Smooth muscle cell of the brain vasculature (primary cell): ENCODE measurements around the gene ZNF432.
A peak's percentile ranks its signal among the peaks of the same experiment; 100 is the strongest.
"Not testable (repeated sequence)": the region's sequence is repeated elsewhere in the genome, so short reads cannot be mapped to it uniquely, and the experiment has no call there.

ENCODE experiments used
- DNase-seq: peaks from one replicate; pipeline ENCODE4 v3.0.0-alpha.2; 2012; ENCODE audit warnings: low read depth, low spot score

The ZNF432 gene

DNA sequence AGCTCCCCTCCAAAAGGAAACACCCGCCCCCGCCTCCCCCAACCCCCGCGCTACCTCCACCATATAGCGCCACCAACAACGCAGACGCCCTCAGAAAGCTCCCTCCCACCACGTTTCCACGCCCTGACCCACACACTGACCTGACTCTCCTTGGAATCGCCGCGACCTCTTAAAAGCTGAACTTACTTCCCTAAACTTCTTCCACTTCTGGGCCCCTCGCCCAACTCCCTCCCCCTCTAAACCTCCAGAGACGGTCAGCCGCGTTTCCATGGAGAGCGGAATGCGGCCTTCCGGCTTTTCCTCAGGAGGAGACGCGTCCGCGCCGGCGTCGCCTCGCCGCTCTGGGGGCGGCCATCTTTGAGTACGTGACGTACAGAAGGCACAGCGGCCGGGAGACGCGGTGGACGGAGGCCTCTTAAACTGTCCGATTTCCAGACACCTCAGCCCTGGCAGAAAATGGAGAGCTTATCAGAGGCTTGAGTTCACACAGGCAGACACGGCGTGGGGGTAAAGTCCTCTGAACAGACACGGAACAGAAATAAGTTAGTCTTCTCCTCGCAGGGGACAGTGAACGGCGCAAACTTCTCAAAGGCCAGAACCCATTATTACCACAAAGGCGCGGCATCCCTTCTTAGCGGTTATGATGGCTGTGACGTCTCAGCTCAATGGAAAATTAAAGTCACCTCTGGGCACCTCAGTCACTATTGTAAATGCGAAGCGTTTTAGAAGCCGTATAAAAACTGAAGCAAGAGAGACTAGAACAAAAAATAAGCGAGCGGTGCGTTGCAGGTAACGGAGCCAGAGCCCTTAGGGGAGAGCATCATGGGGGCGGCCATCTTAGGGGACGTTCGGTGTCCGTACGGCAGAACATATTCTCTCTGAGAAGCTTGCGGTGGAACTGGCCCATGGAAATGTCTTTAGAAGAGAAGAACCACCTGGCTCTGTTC is at the start of gene ZNF432:
Gene ZNF432 (minus strand): TSS at position 284 of the 947 bp plus-strand sequence. CDS start 1,970 bp downstream, outside the sequence.
- peak; percentile 92 for DNase-seq

DNA sequence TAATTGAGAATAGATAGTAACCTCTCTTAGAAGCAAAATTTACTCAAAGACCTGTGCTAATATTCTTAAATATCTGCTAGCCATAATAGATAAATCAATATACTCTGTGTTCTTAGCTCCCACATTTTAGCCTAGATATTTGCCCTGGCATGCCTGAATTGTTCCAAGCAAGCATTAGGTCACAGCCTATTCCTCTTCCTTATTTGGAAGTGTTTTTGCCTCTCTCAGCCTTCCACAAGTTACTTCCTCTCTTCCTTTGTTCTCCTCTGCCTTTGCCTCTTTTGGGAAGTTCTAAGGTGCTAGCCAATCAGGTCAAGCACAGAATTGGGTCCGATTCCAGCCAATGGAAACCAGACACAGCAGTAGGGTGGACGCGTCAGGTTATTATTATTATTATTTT is 47.8 kb upstream of the ZNF432 start:
- DNase-seq = not testable (repeated sequence)

- DNase-seq = peak; percentile 78
These were observed 46.8 kb upstream of the ZNF432 start, which contains the start of gene ZNF841 for GRCh38 chr19:52095172-52096014. ZNF841 (minus strand) TSS chr19:52095765; CDS start chr19:52084801, 10,964 bp downstream.

- DNase-seq = no peak
These were observed 46.0 kb upstream of the ZNF432 start for GRCh38 chr19:52094526-52095130.

GRCh38 chr19:52086481-52086880 is 37.8 kb upstream of the ZNF432 start:
- DNase-seq = no peak

DNA sequence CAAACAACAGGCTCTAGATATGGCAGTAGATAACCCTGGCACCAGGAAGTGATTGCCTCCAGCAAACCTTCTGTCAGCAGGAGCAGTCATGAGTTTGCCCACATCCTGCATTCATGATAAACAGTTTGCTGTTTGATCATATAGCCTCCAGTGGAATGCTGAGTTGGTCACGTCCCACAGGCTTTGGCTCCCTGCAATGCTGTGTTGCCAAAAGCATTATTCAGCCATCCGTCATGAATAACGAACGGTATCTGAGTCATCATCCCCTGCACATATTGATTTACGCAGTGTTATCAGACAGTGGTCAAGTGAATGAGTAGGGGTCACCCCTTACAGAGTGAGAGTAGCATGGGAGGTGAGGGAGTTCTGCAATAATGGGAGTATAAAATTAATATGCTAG is 21.9 kb upstream of the ZNF432 start:
- DNase-seq = no peak

- no peak for DNase-seq
These were observed 21.0 kb upstream of the ZNF432 start for GRCh38 chr19:52069653-52070052.

- no peak for DNase-seq
These were observed 17.7 kb upstream of the ZNF432 start for GRCh38 chr19:52066258-52066863.

GRCh38 chr19:52065399-52065798 is 16.8 kb upstream of the ZNF432 start:
- DNase-seq = no peak

- not testable (repeated sequence) for DNase-seq
These were observed 7.8 kb upstream of the ZNF432 start for GRCh38 chr19:52056480-52056879.

DNA sequence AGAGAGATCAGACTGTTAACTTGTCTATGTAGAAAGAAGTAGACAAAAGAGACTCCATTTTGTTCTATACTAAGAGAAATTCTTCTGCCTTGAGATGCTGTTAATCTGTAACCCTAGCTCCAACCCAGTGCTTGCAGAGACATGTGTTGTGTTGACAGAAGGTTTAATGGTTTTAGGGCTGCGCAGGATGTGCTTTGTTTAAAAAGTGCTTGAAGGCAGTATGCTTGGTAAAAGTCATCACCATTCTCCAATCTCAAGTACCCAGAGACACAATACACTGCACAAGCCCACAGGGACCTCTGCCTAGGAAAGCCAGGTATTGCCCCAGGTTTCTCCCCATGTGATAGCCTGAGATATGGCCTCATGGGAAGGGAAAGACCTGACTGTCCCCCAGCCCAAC is 3.1 kb upstream of the ZNF432 start:
- not testable (repeated sequence) for DNase-seq

GRCh38 chr19:52039169-52039568 is 9.5 kb downstream of the ZNF432 start:
- DNase-seq = no peak

- DNase-seq = no peak
These were observed 14.4 kb downstream of the ZNF432 start for GRCh38 chr19:52034051-52034728.

DNA sequence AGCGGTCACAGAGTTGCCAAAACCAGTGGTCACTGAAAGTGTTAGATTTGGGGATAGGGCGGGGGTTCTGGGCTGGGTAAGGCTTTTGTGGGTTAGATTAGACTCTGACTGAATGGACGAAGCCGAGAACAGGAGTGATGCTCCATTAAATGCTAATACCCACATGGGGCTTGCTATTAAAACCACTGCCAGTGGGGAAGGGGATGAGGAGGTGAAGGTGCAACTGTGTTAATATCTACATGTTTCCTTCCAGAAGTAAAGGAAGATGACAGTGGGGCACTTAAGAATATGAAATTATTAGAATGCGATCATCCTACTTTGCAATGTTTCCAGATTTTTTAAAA is 19.9 kb downstream of the ZNF432 start:
- DNase-seq = no peak

DNA sequence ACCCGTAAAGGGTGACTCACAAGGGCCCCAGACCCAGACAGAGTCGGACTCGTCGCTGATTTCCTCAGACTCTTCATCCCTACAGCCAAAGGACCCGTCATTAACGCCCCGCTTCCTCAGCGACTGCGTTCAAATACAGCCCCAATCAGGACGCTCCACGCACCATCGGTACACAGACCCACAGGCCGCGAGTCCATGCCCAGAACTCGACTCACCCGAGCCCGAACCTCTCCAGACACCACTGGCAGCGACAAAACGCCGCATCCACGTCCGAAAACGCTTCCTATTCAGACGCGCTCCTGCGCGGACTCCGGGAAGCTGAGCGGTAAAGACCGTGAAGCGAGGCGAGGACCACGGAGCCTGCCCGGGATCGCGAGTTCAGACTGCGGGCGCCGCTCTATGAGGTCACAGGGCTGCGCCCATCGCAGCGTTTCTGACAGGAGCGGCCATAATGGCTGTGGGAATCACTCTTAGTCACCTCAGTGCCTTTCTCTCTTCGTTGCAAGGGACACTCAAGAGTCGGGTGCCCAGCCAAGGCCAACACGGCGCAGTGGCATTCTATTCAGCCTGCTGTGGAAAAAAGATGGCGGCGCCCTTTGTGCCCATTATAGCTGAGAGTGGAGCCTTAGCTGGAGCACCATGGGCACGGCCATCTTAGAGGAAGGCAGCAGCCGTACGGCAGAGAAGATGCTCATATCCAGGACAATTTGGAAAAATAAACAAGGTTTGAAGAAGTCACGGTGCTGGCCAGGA is 20.4 kb downstream of the ZNF432 start, which contains the start of gene ZNF614:
Gene ZNF614 (minus strand): TSS at position 353 of the 753 bp plus-strand sequence. CDS start 2,634 bp downstream, outside the sequence.
- peak; percentile 64 for DNase-seq

DNA sequence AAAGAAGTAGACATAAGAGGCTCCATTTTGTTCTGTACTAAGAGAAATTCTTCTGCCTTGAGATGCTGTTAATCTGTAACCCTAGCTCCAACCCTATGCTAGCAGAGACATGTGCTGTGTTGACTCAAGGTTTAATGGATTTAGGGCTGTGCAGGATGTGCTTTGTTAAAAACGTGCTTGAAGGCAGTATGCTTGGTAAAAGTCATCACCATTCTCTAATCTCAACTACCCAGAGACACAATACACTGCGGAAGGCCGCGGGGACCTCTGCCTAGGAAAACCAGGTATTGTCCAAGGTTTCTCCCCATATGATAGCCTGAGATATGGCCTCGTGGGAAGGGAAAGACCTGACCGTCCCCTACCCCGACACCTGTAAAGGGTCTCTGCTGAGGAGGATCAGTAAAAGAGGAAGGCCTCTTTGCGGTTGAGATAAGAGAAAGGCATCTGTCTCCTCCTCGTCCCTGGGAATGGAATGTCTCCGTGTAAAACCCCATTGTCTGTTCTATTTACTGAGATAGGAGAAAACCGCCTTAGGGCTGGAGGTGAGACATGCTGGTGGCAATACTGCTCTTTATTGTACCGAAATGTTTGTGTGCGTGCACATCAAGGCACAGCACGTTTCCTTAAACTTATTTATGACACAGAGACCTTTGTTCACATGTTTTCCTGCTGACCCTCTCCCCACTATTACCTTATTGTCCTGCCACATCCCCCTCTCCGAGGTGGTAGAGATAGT is 22.2 kb downstream of the ZNF432 start:
- not testable (repeated sequence) for DNase-seq

DNA sequence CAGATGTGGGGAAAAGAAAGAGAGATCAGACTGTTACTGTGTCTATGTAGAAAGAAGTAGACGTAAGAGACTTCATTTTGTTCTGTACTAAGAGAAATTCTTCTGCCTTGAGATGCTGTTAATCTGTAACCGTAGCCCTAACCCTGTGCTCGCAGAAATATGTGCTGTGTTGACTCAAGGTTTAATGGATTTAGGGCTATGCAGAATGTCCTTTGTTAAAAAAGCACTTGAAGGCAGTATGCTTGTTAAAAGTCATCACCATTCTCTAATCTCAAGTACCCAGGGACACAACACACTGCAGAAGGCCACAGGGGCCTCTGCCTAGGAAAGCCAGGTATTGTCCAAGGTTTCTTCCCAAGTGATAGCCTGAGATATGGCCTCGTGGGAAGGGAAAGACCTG is 24.2 kb downstream of the ZNF432 start:
- DNase-seq = not testable (repeated sequence)

DNA sequence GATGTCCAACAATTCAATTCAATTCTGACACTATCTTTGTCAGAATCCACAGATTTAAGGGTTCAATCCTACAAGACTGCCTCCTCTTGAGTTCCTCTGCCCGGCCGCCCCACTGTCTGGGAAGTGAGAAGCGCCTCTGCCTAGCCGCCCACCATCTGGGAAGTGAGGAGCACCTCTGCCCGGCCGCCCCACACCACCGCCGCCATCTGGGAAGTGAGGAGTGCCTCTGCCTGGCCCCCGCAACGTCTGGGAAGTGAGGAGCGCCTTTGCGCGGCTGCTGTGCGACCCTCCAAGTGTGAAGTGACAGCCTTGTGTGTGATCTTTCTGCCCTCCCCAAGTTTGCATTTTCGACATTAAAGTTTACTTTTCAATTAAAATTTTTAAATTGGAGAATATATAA is 26.4 kb downstream of the ZNF432 start:
- DNase-seq = no peak

DNA sequence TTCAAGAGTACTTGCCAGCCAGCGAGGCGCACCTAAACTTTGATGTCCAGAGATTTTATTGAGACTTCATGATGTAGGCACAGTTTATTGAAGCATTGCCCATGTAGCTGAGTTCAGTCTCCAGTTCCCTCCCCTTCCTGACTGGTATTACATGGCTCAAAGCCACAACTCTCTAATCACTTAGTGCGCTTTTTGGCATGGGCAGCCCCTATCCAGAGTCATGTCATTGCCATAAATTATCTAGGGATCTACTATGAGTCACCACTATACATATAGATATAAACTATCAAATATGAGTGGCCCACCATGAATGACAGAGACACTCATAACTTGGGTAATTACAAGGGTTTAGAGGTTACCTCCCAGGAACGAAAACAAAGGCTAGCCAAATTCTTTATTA is 28.1 kb downstream of the ZNF432 start:
- no peak for DNase-seq
